Stimulated activated CD4-positive, alpha-beta T cell treated with anti-CD3 and anti-CD28 coated beads, Interleukin-12 subunit alpha, Interleukin-12 subunit beta, amount 100 ng/mL, for 48 hours (primary cell): ENCODE data around the gene LIPM.
A peak's percentile ranks its signal among the peaks of the same experiment; 100 is the strongest.

Experiments
- DNase-seq, 3 donors: peaks; one replicate each; pipeline ENCODE4 v3.0.0-alpha.2; 2020; ENCODE audit warnings: low read depth in 2 of 3, low spot score in 1 of 3

The LIPM gene, protein sequence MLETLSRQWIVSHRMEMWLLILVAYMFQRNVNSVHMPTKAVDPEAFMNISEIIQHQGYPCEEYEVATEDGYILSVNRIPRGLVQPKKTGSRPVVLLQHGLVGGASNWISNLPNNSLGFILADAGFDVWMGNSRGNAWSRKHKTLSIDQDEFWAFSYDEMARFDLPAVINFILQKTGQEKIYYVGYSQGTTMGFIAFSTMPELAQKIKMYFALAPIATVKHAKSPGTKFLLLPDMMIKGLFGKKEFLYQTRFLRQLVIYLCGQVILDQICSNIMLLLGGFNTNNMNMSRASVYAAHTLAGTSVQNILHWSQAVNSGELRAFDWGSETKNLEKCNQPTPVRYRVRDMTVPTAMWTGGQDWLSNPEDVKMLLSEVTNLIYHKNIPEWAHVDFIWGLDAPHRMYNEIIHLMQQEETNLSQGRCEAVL

DNA sequence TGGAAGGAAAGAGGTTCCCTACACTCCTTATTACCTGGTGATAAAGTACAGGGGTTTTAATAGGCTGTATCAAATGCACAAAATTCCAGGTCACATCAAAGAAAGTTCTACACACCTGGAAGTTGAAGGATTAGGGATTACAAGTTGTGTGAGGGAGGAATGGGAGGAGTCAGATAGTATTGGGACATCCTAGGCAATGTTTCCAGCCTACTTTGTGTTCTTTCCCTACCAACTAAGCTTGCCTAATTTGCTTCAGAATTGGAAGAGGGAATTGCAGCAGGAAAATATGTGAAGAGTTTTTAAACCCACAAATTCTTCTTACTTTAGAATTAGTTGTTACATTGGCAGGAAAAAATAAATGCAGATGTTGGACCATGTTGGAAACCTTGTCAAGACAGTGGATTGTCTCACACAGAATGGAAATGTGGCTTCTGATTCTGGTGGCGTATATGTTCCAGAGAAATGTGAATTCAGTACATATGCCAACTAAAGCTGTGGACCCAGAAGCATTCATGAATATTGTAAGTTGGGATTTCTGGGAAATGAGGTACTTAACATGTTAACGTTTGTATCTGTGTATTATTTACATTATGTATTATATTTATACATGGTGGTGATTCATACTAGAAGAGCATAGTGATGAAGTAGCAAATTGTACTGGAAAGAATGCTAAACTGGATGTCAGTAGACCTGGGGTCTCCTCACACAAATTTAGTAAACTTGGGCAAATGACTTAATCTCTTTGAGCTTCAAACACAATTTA lies at the start of gene LIPM:
Gene LIPM (plus strand): TSS at position 208 of the 763 bp plus-strand sequence. CDS start 167 bp downstream, at position 375.
- DNase-seq, result no peak

DNA sequence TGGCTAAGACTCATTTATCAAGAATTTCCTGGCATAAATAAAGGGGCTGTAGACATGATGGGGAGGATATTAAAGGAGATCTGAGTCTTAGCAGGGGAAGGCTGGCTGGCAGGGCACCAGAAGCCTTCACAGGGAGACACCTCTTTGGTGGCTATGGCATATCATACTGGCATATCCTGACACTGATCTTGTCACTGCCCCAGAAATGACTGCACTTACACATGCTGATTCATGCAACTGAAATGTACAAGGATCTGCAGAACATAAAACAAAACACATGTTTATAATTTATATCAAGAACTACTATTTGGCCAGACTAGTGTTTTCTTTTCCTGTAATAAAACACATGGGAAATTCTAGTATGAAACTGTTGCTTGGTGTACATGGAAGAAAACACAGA lies 48.2 kb upstream of the LIPM start:
- DNase-seq, result no peak

DNA sequence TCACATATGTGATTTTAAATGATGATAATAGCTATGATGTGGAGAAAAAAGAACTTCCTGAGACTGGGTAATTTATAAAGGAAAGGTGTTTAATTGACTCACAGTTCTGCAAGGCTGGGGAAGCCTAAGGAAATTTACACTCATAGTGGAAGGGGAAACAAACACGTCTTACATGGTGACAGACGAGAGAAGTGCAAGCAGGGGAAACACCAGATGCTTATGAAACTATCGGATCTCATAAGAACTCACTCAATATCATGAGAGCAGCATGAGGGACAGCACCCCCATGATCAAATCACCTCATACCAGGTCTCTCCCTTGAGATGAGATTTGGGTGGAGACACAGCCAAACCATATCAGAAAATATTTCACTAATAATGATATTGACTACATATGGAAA lies 46.8 kb upstream of the LIPM start:
- peak in 2 of 3 donors; percentile 5 to 12 for DNase-seq

DNA sequence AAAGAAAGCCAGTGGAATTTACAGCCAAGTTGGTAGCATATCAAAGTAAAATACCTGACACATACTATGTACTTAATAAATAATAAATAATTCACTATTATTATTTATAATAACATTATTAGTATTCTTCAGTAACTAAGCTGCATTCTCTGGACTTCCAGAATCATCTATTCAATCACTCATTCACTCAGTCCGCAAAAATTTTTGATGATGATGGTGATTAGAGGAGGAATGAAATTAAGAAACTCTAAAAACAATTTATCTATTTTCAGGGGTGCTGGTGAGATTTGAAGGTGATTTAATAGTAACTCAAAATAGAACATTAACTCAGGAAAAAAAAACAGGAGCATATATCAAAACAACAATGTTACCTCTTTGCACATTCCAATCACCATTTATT lies 45.9 kb upstream of the LIPM start:
- DNase-seq, result no peak

DNA sequence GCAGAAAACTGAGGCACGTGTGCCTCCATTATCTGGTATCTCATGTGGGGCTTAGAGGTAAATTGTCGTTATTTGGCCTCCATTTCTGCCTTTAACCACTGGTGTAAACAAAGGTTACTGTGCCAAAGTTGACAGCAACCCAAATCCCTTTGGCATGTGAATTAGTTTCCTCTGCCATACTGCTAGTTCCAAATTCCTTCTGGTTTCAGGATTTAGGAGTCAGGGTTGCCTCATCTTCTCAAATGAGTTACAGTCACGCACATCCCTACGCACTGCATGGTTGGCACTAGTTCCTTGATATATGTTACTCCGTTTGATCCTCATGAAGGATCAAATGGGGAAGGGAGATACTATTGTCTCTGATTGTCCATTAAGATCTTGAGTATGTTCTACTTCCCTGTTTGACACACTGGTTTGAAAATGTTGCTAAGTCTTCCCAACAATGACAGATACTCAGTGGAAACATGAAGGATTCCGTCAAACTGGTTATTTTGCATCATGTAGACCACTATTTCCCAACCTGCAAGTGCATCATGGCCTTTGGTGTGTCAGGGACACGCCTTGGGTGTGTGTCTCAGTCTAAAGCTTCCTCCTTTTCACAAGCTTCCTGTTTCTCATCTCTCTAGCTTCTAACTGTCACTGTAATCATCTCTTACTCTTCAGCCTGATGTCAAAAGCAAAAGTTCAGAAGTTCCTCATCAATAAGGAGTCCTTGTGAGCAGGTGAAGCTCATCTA lies 43.0 kb upstream of the LIPM start, which contains the start of gene LIPN:
Gene LIPN (plus strand): TSS at position 655 of the 736 bp plus-strand sequence. CDS start 1,386 bp downstream, outside the sequence.
- no peak for DNase-seq

DNA sequence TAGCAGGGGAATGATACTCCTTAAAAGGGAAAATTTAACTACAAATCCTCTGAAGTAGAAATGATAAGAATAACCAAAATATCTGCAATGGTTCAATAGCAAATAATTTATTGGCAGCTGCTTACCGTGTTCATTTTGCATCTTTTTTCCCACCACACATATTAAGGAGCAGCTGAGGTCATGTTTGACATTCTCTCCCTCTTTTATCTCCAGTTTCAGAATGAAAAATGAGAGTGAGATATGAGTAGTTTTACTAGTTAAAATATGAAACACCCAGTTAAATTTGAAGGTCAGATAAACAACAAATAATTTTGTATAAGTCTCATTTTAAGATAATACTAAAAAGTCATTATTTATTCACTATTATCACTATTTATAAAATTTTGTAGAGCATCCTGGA lies 39.6 kb upstream of the LIPM start:
- no peak for DNase-seq

DNA sequence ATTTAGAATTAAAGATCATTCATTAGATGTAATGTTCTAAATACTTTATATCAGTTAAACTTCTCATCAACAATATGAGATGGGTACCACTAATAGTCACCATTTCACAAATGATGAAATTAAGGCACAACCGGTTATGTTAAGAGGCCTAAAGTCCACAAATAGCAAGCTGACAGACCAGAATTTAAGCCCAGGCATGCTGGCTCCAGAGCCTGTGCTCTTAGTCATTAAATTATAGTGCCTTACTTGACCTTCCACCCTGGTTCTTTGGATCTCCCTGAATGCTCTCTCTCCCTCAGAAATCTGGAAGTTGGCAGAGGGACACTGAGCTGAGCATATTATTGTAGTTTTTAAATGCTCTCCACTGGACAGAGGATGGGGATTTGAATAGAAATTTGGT lies 39.1 kb upstream of the LIPM start:
- no peak for DNase-seq

DNA sequence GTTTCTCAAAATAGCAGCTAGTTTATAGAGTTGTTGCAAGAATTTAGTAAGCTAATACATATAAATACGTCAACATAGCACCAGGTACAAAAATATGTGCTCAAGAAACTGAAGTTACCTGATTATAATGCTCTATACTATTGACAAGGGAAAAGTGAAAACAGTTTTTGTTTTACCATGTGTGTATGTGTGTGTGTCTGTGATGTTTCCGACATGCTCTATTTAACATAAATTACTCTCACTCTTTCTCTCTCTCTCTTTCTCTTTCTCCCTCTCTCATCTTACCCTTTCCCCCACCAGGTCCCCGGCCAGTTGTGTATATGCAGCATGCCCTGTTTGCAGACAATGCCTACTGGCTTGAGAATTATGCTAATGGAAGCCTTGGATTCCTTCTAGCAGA lies 38.4 kb upstream of the LIPM start:
- no peak for DNase-seq

DNA sequence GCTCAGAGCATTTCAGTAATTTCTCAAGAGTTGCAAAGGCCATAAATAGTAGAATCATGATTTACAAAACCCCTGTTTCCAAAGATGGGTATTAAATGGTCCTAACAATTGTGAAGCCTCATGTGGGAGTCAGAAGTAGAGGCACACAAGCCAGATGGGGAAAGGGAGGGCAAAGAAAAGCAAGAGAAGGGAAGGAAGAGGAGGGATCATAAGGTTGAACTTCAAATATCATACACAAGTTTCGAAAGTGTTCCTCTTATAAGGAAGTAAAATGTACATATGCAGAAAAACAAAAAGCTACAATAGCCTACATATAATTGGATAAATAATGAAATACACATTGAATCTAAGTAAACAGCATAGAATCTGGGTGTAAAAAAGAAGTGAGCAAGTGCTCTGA lies 36.7 kb upstream of the LIPM start:
- no peak for DNase-seq

DNA sequence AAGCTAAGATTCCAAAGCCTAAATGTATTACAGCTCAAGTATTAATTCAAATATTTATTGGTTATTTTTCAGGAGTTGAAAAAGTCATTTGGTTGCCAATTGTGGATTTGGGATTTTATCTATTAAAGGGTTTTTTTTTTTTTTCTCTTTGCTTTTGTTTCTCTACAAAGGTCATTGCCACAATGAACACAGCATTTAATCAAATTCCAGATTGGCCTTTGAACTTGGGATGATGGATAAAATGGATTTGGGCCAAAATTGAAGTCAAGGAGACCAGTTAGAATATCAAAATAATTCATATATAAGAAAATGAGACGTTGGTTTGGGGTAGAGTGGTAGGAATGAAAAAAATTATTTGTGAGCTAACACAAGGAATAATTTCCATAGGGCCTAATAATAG lies 33.1 kb upstream of the LIPM start:
- no peak for DNase-seq

DNA sequence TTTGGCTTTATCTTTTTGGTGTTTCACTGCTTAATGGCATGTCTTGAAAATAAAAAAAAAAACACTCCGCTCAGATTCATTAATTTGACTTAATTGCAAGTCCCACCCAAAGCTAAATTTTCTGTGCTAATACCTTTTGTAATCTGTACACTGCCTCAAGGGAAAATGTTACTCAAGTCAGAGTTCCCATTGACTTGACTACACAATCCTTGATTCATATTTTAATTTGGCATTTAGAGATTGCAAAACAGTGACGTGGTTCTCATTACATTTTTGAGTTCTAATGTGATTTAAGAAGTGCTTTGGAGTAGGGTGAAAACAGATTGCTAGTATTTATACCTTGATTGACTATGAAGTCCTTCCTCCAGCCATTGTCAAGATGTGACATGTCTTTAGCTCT lies 21.3 kb upstream of the LIPM start:
- no peak for DNase-seq

DNA sequence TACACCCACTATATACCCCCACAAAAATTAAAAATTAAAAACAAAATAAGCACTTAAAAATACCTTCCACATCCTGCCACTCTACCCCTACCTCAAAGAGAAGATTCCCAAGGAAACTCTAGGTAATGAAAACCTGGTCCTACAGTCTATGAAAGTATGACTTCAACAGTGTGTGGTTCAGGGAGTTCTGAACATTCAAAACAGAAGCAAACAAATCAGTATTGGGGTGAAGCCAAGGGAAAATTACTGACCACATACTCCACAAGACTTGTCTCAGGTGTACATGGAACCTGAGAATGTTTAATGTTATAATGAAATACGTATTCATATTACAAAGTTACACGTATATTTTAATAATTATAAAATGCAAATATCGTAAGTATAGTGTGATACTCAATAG lies 20.3 kb upstream of the LIPM start:
- no peak for DNase-seq

DNA sequence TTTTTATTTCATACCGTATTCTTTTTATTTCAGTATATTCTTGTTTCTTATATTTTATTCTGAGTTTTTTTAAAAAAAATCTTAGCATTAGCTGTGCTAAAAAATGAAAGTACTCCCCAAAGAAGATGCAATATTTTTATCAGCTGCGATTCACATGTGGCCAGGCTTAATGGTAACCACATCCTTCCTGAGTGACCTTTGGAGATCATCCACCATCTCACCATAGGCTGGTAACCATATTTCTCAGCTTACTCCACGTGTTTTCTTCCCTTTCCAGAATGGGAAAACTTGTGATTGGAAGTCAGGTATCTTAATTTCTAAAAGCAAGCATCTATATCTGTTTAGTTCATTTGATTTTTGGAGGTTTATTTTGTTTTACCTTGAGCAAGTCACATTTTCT lies 18.8 kb upstream of the LIPM start:
- DNase-seq, result no peak

DNA sequence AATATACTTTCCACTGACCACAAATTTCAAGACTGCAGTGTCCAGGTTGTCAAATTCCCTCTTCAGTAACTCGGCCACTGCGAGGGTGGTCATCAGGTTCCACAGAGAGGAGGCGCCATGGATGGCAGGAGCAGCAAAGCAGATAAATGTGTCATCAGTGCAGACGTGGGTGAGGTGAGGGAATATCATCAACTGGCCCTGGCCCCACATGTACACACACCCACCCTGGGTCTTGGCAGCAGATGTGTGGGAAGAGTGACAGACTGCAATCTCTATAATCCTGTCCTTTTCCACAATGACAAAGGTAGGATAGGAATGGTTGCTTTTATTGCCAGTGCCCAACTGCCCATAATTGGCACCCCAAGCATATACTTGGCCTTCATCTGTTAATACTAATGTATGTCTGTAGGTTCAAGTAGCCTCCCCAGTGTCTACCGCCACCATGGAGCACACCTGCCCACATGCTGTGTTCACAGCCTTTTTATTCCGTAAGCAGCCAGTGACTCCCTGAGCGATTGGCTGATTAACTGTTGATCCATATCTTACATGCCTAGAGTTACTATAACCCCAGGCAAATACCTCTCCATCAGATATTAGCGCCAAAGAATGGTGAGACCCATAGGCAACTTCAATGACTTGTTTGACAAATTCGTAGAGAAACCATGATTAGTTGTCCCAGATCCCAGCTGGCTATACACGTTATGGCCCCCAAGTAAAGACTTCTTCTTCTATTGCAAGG lies 16.3 kb upstream of the LIPM start:
- DNase-seq, result no peak

DNA sequence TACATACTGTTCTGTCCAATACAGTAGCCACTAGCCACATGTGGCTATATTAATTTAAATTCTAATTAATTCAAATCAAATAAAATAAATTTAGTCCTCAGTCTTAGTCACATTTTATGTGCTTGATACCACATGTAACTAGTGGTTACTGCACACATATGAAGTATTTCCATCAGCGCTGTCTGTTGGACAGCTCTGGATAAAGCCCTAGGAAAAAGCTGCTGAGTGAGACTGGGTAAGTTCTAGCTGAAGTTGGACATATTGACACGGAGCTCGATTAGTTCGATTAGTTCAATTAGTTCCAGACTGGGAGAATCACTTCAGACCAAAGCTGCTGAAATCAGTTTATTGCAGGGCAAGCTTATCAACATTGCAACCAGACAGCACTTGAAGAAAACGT lies 15.1 kb upstream of the LIPM start:
- no peak for DNase-seq

DNA sequence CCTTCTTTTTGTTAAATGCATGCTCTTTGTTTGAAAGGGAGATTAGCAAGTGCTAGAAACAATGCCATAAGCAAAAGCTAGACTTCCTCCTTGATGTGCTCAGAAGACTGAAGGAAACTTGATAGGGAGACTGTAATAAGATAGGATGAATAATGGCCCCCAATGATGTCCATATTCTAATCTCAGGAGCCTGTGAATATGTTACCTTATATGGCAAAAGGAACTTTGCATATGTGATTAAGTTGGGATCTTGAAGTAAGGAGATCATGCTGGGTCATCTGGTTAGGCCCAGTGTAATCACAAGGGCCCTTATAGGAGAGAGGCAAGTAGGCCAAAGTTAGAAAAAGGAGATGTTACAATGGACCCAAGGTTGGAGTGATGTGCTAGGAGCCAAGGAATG lies 13.6 kb upstream of the LIPM start:
- no peak for DNase-seq

DNA sequence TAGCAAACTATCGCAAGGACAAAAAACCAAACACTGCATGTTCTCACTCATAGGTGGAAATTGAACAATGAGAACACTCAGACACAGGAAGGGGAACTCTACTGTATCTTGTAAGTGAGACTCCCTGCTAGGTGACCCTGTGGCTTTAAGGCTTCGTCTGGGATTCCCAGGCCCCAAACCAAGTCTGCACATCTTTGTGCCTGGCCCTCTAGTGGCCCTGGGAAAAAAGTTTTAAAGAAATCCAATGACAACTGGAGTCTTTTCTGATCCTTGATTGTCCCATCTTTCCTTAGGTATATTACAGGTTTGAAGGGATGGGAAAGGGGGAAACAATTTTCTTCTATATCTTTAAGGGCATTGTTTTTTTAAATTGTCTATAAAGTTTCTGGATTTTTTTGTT lies 10.6 kb upstream of the LIPM start:
- DNase-seq, result no peak

DNA sequence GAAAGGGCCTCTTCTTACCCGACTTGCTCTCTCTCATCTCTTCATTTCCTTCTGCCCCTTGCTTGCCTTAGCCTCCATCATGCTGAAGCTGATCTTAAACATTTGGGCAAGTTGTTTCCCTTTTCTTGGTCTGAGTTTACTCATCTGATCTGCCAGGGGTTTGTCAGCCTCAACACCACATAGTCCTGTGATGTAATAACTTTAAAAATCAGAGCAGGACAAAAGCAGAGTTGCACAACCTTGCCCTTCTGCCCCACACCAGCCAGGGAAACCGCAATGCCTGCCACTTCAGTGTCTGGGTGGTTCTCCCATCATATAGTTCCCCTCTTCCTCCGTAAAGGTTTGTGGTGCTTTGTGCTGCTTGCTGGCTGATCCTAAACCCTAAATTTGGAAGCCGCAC lies 9.9 kb upstream of the LIPM start:
- DNase-seq, result no peak

DNA sequence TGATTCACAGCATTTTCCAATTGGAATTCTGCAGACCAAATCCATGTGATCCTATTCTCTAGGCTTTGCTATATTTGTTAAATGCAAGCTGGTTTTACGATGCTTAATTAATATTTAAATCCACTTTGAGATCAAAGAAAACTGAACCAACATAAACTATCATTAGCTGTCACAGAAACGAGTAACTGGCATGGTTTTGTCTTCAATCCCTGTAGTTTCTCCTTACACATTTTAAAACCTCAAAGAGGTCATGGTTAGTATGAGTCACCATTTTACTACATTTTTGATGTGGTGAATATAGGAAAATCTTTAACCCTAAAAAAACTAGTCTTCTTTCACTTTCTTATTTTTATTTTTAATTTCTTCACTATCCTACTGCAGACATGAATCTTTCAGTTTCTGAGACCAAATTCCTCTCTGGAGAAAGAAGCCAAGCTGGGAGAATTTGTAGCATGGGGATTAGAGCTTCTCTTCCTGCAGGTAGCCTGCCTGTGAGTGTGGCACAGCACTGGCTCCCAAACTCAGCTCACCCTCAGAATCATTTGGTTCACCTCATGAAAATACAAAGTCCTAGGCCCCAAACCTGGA lies 8.7 kb upstream of the LIPM start:
- no peak for DNase-seq

DNA sequence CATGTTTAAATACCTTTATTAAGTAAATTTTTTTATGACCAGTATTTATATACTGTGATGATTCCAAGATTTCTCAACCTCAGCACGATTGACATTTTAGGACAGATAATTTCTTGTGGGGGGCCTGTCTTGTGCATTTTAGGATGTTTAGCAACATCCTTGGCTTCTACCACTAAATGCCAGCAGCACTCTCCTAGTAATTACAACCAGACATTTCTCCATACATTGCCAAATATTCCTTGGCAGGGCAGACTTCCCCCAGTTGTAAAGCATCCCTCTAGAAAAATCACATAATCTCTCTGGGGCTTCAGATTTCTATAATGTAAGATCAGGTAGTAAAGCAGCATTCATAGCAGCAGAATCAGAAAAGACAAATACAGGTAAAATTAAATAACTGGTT lies 7.8 kb upstream of the LIPM start:
- no peak for DNase-seq
